GM12878 (cell line): ENCODE measurements around the gene ASB2. TPM values are rescaled to one million over a fixed set of nuclear protein-coding genes. Genes with fewer than 3 reads are reported as not detected.

Experiments
- ATAC-seq: fragments of 200-7000 bp; cut with Tn5 transposase; 3 replicates; pipeline ENCODE4 v1.9.1; 2020; ENCODE audit warnings: mild to moderate bottlenecking, moderate library complexity
- BruUV-seq: library from RNA; stranded (reverse); fragments of 400-500 nt; replicated peaks from 2 replicates; lab custom pipeline; 2021; lab: Mats Ljungman, UMichigan
- CTCF ChIA-PET: fragments of 300-600 bp; sonication (Branson Sonifier 250); formaldehyde crosslinking; extraction: SDS; loops from one replicate; lab custom pipeline; 2021; ENCODE audit warnings: inconsistent platforms; lab: Yijun Ruan, JAX
- POLR2A ChIA-PET: fragments of 350-600 bp; formaldehyde crosslinking; extraction: SDS; loops from one replicate; lab custom pipeline; 2021; ENCODE audit warnings: inconsistent platforms; lab: Charles Lee
- RAD21 ChIA-PET: fragments of 300-600 bp; sonication (Branson Sonifier 250); formaldehyde crosslinking; loops from one replicate; lab custom pipeline; 2023; ENCODE audit warnings: antibody characterized with exemption; ENCODE audit not compliant: unreplicated experiment; lab: Charles Lee
- SMC1A ChIA-PET: fragments of 300-600 bp; sonication (Branson Sonifier 250); formaldehyde crosslinking; loops from one replicate; lab custom pipeline; 2023; ENCODE audit not compliant: unreplicated experiment, uncharacterized antibody; lab: Charles Lee
- DNase-seq: peaks from one replicate; pipeline ENCODE4 v3.0.0-alpha.2; 2011; ENCODE audit warnings: low read depth, low spot score
- FAIRE-seq: peaks from 3 replicates; lab custom pipeline; 2011; peaks lifted over from hg19 to GRCh38; lab: Jason Lieb, UNC
- H2AFZ ChIP-seq: 2 replicates; pipeline ENCODE4 v1.6.0; 2011; ENCODE audit warnings: low read depth, low read length, control low read depth; ENCODE audit not compliant: control insufficient read depth
- H3K27ac ChIP-seq: 2 replicates; pipeline ENCODE4 v1.5.1; 2011; ENCODE audit warnings: control low read depth; ENCODE audit not compliant: control insufficient read depth, insufficient read depth
- H3K27me3 ChIP-seq, 2 experiments: replicated peaks in 1 of 2; 2 replicates each; pipeline versions ENCODE4 v1.6.0 to v1.6.1; 2011; ENCODE audit warnings: low read length in 1 of 2; ENCODE audit not compliant: control insufficient read depth in 2 of 2, insufficient read depth in 2 of 2
- H3K36me3 ChIP-seq, 2 experiments: 2 replicates each; pipeline ENCODE4 v1.5.1; 2011; ENCODE audit warnings: low read length in 1 of 2; ENCODE audit not compliant: control insufficient read depth in 2 of 2, insufficient read depth in 2 of 2
- H3K4me1 ChIP-seq: 2 replicates; pipeline ENCODE4 v1.6.1; 2011; ENCODE audit warnings: mild to moderate bottlenecking, low read length, moderate library complexity, mixed read lengths; ENCODE audit not compliant: control insufficient read depth, insufficient read depth
- H3K4me2 ChIP-seq: 2 replicates; pipeline ENCODE4 v1.6.0; 2011; ENCODE audit warnings: control low read depth; ENCODE audit not compliant: control insufficient read depth, insufficient read depth
- H3K4me3 ChIP-seq: fragments of 200-600 bp; sonication (generic); 2 replicates; pipeline ENCODE4 v1.5.1; 2016
- H3K79me2 ChIP-seq: 2 replicates; pipeline ENCODE4 v1.6.0; 2011; ENCODE audit warnings: low read length; ENCODE audit not compliant: control insufficient read depth, insufficient read depth
- H3K9ac ChIP-seq: 2 replicates; pipeline ENCODE4 v1.8.0; 2011; ENCODE audit warnings: low read length, control low read depth, mixed read lengths; ENCODE audit not compliant: control insufficient read depth, insufficient read depth
- H3K9me3 ChIP-seq: replicated peaks from 3 replicates; pipeline ENCODE4 v1.5.1; 2011; ENCODE audit warnings: mild to moderate bottlenecking, low read length; ENCODE audit not compliant: control insufficient read depth, insufficient read depth
- H4K20me1 ChIP-seq: 2 replicates; pipeline ENCODE4 v1.6.0; 2011; ENCODE audit not compliant: control insufficient read depth, insufficient read depth
- CEBPB ChIP-seq, 2 experiments: fragments of 150-350 bp in 1 of 2; IDR thresholded peaks; 2 replicates each; pipeline ENCODE4 v1.6.1; 2012 to 2014; ENCODE audit warnings: low read depth in 2 of 2, low read length in 2 of 2, borderline replicate concordance in 1 of 2, inconsistent platforms in 1 of 2
- CUX1 ChIP-seq: IDR thresholded peaks from 2 replicates; pipeline ENCODE4 v1.6.1; 2012; ENCODE audit warnings: improper control_type of control experiment, low read depth, low read length; ENCODE audit not compliant: insufficient replicate concordance
- ELK1 ChIP-seq: IDR thresholded peaks from 2 replicates; pipeline ENCODE4 v1.6.1; 2012; ENCODE audit warnings: low read depth, low read length, improper control_type of control experiment
- GATAD2B ChIP-seq: fragments of 450-650 bp; conservative IDR thresholded peaks from 2 replicates; pipeline ENCODE4 v1.6.1; 2017; ENCODE audit warnings: low read depth, mild to moderate bottlenecking, moderate library complexity
- IRF5 ChIP-seq: fragments of 450-650 bp; IDR thresholded peaks from 2 replicates; pipeline ENCODE4 v1.6.1; 2017; ENCODE audit warnings: borderline replicate concordance
- RAD51 ChIP-seq: fragments of 450-650 bp; IDR thresholded peaks from 2 replicates; pipeline ENCODE4 v1.6.1; 2016; ENCODE audit warnings: moderate library complexity, mild to moderate bottlenecking, inconsistent platforms
- RELA ChIP-seq: fragments of 450-650 bp; IDR thresholded peaks from 2 replicates; pipeline ENCODE4 v1.8.0; 2014; ENCODE audit warnings: borderline replicate concordance; ENCODE audit not compliant: partially characterized antibody
- SRF ChIP-seq, 2 experiments: IDR thresholded peaks; 2 replicates each; pipeline ENCODE4 v1.6.1; 2011; ENCODE audit warnings: low read depth in 2 of 2, low read length in 2 of 2, mild to moderate bottlenecking in 1 of 2, moderate library complexity in 1 of 2
- TAF1 ChIP-seq: IDR thresholded peaks from 2 replicates; pipeline ENCODE4 v1.6.1; 2011; ENCODE audit warnings: mild to moderate bottlenecking, low read depth, low read length, borderline replicate concordance
- ZBTB4 ChIP-seq: fragments of 450-650 bp; formaldehyde crosslinking; IDR thresholded peaks from 2 replicates; pipeline ENCODE4 v1.4.0; 2022; ENCODE audit warnings: mild to moderate bottlenecking, moderate library complexity
- ZZZ3 ChIP-seq: IDR thresholded peaks from 2 replicates; pipeline ENCODE4 v1.6.1; 2011; ENCODE audit warnings: low read depth; ENCODE audit not compliant: control insufficient read depth, insufficient read length
- WGBS: methylation state at CpG from one replicate; pipeline ENCODE4 v1.1.6; 2016; ENCODE audit warnings: low lambda C conversion rate; ENCODE audit not compliant: insufficient replicate concordance, insufficient coverage; ENCODE audit errors: missing lambda C conversion rate; 5-methylcytosine and 5-hydroxymethylcytosine counted together
- in situ Hi-C: fragments of 300-500 bp; cut with MboI; formaldehyde crosslinking; loops from 9 replicates; pipeline ENCODE4 v1.14.3; 2018; ENCODE audit warnings: mixed read lengths
- intact Hi-C: fragments of 100-400 bp; cut with micrococcal nuclease; formaldehyde crosslinking; loops from one replicate; pipeline ENCODE4 v1.14.2; 2022; ENCODE audit not compliant: unreplicated experiment
- polyA plus RNA-seq, 11 experiments: library from polyadenylated mRNA; depleted of rRNA in 4 of 11; unstranded in 6 of 11; stranded (reverse) in 5 of 11; fragments of >200 nt; fragmentation: Nextera tagmentation in 4 of 11; fragmentation: Illumina TruSeq in 1 of 11; extraction: Ambion mirVana in 4 of 11; extraction: Trizol in 1 of 11; gene quantifications; 1 replicate in 1 of 11; 2 replicates in 10 of 11; pipeline versions ENCODE4 v1.2.1 to v1.2.3, GENCODE V29; 2011 to 2016; ENCODE audit warnings: inconsistent platforms in 2 of 11, missing spikeins in 2 of 11, low read depth in 1 of 11
- total RNA-seq, 4 experiments: library from RNA; depleted of rRNA in 3 of 4; stranded (reverse); fragments of >200 nt in 3 of 4; fragmentation: Illumina TruSeq in 1 of 4; extraction: Trizol in 1 of 4; gene quantifications; 2 replicates each; pipeline versions ENCODE4 v1.2.1 to v1.2.3, GENCODE V29; 2013 to 2021

Gene ASB2
- total and polyA plus RNA-seq, 10 of the 15 experiments (the other 5 are each of a cell fraction or from before 2014, with no cell fraction given) = 3.0 to 54.8 (median 33.5) TPM

GRCh38 chr14:93897476-93897845 lies 78.9 kb downstream of the ASB2 start:
- WGBS = 30% methylated on average over 5 of the region's 5 CpGs
- in situ Hi-C loops = no loop called here
- Histone ChIP-seq H3K79me2 (no peaks in the 10 kb centered on the region), H3K36me3 (no peaks in the 10 kb centered on the region), H3K4me2 (no peak overlapping the region), H3K4me3 (no peak overlapping the region), H3K9ac (no peak overlapping the region), H3K27ac (no peak overlapping the region), H2AFZ (no peak overlapping the region), H3K9me3 (no peaks in the 10 kb centered on the region), H3K27me3 (peaks cover 0 to 3% of the 10 kb centered on the region in 2 experiments; a peak in 3 of 4 replicates), H3K4me1 (no peaks in the 10 kb centered on the region), H4K20me1 (no peaks in the 10 kb centered on the region)
- intact Hi-C loops = no loop called here
- DNase-seq (no peak), FAIRE-seq (no peak), ATAC-seq (no peak)
- no TSS peak for BruUV-seq
- RAD21 ChIA-PET = no interaction called here
- POLR2A ChIA-PET = no interaction called here
- CTCF ChIA-PET = interaction anchor here (1.1 to 9.5 kb wide), 3 partner anchors 9 to 242 kb away, joined by 3 to 55 read pairs (median 7); no protein-coding TSS in a partner anchor
- SMC1A ChIA-PET = interaction anchor here (0.7 to 1.4 kb wide), 4 partner anchors 9 to 242 kb away, joined by 3 to 5 read pairs (median 4); no protein-coding TSS in a partner anchor
- TF ChIP-seq IRF5 = no peak
- no peak for TF ChIP-seq SRF (IDR thresholded peaks at IDR 0.05; ENCODE audit: low read depth in 2 of 2, low read length in 2 of 2)
- no peak for TF ChIP-seq RELA
- TF ChIP-seq CEBPB (IDR thresholded peaks at IDR 0.05; ENCODE audit: borderline replicate concordance in 1 of 2, low read depth in 2 of 2, low read length in 2 of 2) = no peak
- TF ChIP-seq ELK1 = no peak
- no peak for TF ChIP-seq ZZZ3
- no peak for TF ChIP-seq CUX1
- no peak for TF ChIP-seq ZBTB4 (CRISPR knock-in tag)
- TF ChIP-seq TAF1 = no peak
- TF ChIP-seq RAD51 = no peak
- TF ChIP-seq GATAD2B = no peak
